ENCODE measurements around the gene LGR5.
"Not testable (repeated sequence)": the region's sequence is repeated elsewhere in the genome, so short reads cannot be mapped to it uniquely, and the experiment has no call there.

Gene LGR5

DNA sequence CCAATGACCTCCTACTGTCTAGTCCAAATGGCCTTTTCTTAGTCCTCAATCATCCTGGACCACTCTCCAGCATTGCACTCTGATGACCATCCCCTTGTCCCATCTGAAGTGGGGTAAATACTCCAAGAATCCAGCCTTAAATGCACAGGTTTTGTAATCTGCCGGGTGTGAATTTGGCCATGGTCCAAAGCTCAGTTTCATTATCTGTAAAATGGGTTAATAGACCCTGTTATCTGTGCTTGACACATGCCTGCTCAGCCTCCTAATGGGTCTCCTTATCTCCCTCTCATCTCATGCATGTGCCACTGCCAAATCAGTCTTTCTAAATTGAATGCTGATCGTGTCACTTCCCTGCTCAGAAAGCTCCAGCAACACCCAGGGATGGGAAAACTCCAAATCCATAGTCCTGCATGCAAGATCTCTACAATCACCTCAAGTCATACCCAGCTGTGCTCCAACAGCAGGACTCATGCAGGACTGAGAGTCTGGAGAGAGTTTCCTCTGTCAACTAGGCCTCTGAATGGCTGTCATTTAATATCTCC, 22.3 kb downstream of the LGR5 start:
- Histone ChIP-seq H3K4me3 (no peak overlapping the region), H3K27ac (no peak overlapping the region)

DNA sequence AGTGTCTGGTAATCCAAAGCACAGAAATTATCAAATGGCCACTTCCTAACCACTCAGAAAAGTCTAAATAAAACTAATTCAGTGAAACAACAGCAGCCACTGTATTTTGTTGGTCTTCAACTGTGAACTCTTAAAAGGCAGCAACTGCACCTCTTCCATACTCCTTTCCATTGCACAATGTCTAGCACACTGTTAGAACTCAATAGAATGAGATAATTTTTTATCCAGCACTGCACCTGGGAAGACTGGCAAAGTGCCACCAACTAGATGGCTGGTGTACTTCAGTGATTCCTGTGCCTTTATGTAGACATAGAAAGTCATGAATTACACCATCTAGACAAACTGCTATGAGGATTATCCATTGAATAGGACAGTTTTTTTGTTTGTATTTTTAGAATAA, 26.2 kb downstream of the LGR5 start:
- no peak overlapping the region for H3K27ac ChIP-seq

DNA sequence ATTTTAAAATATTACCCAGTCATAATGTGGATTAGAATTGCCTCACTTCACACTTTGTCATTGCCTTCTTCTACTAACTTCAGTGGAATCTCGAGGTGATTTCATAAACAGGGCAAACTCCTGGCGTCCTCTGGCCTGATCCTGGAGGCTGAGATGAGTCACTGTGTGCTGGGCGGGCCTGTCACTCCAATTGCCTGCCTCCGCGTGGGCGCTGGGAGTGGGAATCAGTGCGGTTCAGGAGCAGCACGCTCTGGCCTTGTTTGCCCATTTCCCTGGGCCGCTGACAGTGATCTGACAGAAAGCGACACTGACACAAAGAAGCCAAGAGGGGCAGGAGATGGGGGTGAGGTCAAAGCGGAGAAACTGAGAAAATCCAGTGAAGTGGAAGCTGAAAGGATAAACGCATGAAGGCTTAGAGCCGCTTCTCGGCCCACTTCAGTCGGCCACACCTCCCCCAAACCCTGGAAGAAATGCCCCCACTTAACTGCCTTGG, 29.7 kb downstream of the LGR5 start:
- Histone ChIP-seq H3K4me3 (no peak overlapping the region), H3K27ac (no peak overlapping the region)

More for the DNA sequence above, 26.2 kb downstream of the LGR5 start:
- no peak overlapping the region for H3K4me3 ChIP-seq

DNA sequence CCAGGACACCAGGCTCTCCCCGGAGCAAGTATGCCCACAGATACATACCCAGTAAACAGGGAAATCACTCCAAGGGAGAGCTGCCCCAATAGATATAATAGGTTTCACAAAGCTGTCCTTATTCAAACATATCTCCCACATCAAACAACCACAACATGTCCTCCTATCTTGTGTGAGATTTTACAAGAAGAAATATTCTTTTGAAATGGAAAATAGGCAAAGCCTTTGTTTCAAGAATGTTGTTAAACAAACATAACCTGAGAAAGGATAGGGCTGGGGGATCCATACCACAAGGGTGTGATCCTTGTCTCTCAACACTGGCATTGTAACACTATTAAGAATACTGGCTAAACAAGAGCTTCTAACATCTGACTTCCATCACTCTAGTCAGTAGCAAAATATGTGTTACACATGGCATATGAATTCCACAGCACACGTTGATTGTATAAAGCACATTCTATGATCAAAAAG, 32.9 kb downstream of the LGR5 start:
- H3K27ac ChIP-seq, result no peak overlapping the region
- H3K4me3 ChIP-seq, result no peak overlapping the region

DNA sequence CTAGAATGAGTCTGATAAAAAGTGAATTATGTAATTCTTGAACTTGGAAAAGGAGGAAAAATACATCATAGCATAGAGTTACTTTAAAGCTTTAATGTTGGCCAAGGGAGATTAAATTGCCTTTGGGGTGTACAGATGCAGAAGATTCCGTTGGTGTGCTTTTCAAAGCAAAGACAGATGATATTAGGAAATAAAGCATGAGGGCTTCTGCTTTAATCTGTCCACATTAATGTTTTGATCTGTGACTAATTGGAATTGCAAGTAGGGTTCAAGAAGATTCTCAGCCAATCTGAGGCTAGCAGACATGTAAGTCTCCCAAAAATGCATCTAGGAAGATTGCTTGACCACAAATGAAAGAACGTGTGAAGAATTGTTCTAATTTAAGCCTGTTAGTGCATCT, 35.2 kb downstream of the LGR5 start:
- H3K4me3 ChIP-seq, result no peak overlapping the region
- peak overlapping the region in 1 of 21 experiments; percentile 52 for H3K27ac ChIP-seq

- Histone ChIP-seq H3K27ac (peak overlapping the region in 2 of 21 experiments; percentile 30 to 52), H3K4me3 (no peak overlapping the region)
Measured at GRCh38 chr12:71475280-71475679, 35.7 kb downstream of the LGR5 start.

DNA sequence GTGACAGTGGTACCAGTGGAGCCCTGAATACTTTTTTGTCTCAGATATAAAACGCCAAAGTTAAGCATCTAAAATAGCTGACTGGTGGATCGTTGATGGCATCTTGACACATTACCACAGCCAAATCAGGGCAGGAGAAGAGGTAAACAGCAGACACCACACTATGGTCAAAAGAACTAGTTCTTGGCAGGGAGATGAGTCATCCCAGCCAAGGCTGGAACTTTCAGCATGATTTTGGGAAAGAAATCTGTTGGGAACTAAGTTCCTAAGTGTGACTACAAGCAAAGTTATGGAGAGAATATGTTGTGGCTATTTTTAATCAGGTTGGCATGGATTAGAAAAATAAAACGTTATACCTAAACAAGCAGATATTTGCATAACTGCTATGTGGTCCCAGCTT, 36.9 kb downstream of the LGR5 start:
- Histone ChIP-seq H3K27ac (peak overlapping the region in 2 of 21 experiments; percentile 24 to 30), H3K4me3 (no peak overlapping the region)

- H3K4me3 ChIP-seq, result no peak overlapping the region
- H3K27ac ChIP-seq, result no peak overlapping the region
Measured at GRCh38 chr12:71477609-71478008, 38.0 kb downstream of the LGR5 start.

DNA sequence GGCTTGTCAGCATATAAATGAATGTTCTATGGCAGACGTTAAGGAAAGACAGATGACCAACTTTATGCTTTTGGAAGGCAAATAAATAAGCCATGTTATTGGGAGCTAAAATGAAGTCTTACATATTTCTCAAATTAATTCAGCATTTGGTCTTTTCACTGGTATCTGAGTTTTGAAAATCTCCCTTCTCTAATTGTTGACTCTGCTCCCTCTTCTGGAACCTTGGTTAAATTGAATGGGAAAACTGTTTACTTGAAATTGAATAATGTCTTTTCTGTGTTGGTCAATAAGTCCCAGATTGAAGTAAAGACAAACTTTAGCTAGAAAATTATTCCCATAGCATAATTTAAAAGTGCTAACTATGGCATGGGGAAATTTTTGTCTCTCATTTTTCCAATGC, 38.7 kb downstream of the LGR5 start:
- no peak overlapping the region for H3K4me3 ChIP-seq
- H3K27ac ChIP-seq, result no peak overlapping the region

GRCh38 chr12:71484272-71484905, 44.8 kb downstream of the LGR5 start:
- Histone ChIP-seq H3K27ac (no peak overlapping the region), H3K4me3 (no peak overlapping the region)

- H3K27ac ChIP-seq, H3K4me3 ChIP-seq: not testable (repeated sequence)
Measured at GRCh38 chr12:71490844-71491243, 51.2 kb downstream of the LGR5 start.

DNA sequence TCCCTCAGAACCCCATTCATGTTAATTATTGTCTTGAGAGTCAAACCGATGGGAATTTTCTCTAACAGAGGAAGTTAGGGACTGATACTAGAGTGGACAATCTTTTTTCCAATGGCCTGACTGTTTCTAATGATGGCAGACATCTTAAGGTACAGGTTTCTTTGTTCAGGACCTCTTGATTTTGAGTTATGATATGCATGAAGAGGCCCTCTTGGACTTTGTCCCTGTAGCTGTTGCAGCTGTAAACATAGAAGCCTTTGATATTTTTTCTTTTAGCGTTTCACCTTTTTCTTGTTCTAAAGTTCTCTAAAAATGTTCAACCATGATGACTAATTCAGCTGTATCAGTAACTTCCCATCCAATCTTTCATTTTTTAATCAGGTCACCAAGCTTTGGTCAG, 53.0 kb downstream of the LGR5 start:
- H3K27ac ChIP-seq, result no peak overlapping the region
- H3K4me3 ChIP-seq, result no peak overlapping the region

DNA sequence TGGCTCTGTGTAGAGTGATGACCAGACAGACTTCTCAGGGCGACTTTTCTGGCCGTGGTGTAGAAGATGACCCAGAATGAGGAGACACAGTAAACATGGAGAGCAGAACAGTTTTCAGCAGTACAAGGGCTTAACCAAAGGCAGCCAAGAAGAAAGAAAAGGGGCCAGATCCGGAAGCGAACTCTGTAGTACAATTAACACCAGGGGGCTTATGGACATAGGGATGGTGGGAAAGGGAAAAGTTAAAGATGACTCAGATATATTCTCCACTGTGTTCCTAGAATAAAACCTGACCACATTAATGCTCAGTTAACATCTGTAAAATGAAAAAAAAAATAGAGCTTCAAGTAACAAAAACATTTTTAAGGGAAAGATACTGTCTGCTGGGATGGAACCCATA, 60.2 kb downstream of the LGR5 start:
- H3K27ac ChIP-seq, result no peak overlapping the region
- H3K4me3 ChIP-seq, result no peak overlapping the region

- Histone ChIP-seq H3K4me3 (no peak overlapping the region), H3K27ac (no peak overlapping the region)
Measured at GRCh38 chr12:71503579-71504391, 64.2 kb downstream of the LGR5 start.

DNA sequence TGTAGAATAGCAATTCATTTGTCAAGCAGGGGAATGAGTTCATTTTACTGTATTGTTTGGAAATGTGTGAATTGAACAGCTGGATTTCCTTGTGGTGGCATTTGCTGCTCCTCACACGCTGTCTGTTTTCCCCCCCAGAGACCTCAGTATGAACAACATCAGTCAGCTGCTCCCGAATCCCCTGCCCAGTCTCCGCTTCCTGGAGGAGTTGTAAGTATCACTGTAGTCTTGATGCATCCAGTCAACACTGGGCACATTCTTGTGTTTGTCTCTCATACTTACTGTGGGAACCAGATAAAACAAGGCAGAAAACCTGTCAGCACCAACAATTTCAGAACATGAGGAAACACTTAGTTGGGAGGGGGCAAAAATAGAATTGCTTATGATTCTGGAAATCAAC, 64.9 kb downstream of the LGR5 start:
- Histone ChIP-seq H3K4me3 (no peak overlapping the region), H3K27ac (no peak overlapping the region)

- Histone ChIP-seq H3K27ac (no peak overlapping the region), H3K4me3 (no peak overlapping the region)
Measured at GRCh38 chr12:71509705-71510104, 70.1 kb downstream of the LGR5 start.

DNA sequence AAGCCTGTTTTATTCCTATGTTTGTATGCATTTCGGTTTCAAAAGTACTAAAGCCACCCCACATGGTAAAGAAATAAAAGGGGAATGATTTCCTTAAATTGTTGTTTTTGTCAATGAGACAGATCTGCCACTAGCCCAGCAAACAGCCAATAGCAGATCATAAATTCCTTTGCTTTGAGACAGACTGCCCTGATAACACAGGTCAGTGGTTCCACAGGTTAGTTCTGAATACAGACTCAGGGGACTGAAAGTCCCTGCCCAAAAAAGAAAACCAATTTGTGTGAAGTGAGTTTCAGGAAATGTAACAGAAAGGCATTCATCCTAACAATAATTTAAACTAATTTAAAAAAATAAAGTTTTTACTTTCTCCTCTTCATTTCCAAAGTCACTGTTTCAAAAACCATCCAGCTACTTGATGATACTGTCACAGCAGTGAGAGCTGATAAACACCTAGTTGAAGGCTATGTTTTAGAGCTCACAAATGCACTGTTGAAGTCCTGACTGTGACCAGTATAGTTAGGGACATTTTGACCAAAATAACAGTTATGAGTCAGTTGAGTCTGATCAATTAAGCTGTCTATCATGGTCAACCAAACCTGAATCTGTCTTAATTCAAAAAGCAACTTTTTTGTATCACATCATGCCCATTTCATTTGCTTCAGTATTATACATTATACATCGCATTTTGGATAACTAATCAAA, 77.7 kb downstream of the LGR5 start:
- H3K27ac ChIP-seq, result no peak overlapping the region
- H3K4me3 ChIP-seq, result no peak overlapping the region

GRCh38 chr12:71521125-71521524, 81.5 kb downstream of the LGR5 start:
- Histone ChIP-seq H3K4me3 (no peak overlapping the region), H3K27ac (no peak overlapping the region)

GRCh38 chr12:71524626-71525025, 85.0 kb downstream of the LGR5 start:
- H3K4me3 ChIP-seq, result no peak overlapping the region
- H3K27ac ChIP-seq, result no peak overlapping the region

- Histone ChIP-seq H3K4me3 (no peak overlapping the region), H3K27ac (no peak overlapping the region)
Measured at GRCh38 chr12:71533703-71534102, 94.1 kb downstream of the LGR5 start.
